ENCODE results near the gene SNRPB.
A peak's percentile ranks its signal among the peaks of the same experiment; 100 is the strongest.
"Not testable (repeated sequence)": the region's sequence is repeated elsewhere in the genome, so short reads cannot be mapped to it uniquely, and the experiment has no call there.

SNRPB gene

DNA sequence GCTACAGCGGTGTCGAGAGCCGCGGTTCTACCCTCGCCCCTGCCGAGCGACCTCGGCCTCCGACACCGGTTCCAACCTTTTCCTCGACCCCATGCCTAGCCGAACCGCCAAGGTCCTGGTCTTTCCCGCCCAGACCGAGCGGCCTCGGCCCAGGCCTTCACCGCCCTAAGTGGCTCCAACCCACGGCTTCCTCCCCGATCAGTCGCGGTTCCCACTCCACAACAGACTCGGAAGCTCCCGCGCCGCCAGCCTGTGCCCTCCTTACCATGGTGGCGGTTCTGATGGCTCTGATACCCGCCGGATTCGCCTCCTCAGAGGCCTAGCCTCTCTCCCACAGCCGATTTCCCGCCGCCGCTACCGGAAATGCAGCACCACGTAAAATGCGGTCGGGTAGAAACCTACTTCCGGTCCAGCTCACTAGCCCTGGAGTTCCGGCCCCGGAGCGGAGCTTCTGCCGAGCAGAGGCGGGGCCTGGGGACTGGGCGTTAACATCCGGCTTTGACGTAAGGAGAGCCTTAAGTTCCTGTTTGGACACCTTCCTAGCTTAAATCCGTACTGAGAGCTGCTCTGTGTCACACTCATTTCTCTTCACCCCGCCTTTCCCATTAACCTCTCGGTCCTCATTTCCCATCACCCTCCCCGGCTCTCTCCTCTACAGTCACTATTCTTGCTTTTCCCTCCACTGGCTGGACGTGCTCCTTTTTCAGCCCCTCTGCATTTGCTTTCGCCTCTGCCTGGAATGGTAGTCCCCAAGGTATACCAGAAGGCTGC, at the start of gene SNRPB:
TSS of gene SNRPB (minus strand) at position 367 of the 771 bp plus-strand sequence. CDS start at position 268, 99 bp downstream.
- DNase-seq: peak; percentile 97

DNA sequence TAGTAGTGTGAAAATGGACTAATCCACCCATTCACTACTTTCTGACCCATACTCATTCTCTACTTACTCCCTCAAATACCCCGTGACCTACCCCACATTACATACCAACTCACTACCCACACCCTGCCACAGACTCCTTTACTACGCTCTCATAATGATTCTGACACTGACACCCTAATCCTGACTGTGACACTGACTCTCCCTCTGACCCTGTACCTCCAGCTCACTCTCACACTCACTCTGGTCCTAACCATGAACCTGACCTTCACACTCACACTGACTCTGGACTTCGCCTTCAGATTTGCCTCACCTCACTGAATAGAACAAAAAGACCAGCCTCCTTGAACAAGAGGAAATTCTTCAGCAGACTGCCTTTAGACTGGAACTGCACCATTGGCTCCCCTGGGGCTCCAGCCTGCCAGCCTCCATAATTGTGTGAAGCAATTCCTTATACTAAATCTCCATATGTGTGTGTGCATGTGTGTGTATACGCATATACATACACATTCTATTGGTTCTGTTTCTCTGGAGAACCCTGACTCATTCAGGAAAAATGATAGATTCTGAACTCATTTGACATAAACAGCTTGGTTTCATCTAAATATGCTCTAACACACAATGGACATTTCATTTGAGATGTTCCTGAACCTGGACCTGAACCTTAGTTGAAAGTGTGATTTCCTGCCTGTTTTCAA, 48.7 kb upstream of the SNRPB start:
- DNase-seq: no peak

DNA sequence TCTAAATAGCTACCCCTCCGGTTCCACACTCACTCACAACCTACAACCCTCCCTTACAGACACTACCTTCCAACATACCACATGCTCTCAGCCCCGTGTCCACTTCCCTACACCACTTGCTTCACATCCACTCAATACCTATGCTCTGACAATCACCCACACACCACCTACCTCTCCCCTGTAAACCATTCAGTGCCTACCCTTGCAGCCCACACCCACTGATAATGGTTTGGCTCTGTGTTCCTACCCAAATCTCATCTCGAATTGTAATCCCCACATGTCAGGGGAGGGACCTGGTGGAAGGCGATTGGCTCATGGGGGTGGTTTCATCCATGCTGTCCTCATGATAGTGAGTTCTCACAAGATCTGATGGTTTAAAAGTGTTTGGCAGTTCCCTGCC, 48.0 kb upstream of the SNRPB start:
- DNase-seq: no peak

DNA sequence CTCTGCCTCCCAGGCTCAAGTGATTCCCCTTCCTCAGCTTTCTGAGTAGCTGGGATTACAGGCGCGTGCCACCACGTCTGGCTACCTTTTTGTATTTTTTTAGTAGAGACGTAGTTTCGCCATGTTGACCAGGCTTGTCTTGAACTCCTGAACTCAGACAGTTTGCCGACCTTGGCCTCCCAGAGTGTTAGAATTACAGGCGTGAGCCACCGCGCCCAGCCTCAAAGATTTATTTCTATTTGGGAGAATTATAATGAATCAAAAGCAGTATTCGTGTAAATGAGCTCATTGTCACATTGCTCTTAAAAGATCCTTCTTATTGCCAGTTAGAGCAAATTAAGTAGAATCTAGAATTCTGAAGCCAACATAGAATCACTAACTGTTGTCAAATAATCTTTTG, 47.5 kb upstream of the SNRPB start:
- DNase-seq: no peak

DNA sequence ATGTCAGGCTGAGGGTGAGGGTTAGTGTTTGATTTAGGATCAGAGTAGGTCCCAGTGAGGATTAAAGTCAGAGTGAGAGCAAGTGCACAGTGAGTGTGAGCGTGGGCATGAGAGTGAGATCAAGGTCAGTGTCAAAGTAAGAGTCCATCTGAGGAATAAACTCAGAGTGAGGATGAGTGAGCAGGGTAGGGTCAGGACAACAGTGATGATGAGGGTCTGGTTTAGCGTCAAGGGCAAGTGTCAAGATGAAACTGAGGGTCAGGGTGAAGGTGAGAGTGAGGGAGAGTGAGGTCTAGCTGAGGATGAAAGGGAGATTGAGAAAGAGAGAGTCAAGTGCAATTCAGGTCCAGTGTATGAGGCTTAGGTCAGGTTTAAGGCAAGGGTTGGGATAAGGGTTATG, 45.8 kb upstream of the SNRPB start:
- DNase-seq: no peak

DNA sequence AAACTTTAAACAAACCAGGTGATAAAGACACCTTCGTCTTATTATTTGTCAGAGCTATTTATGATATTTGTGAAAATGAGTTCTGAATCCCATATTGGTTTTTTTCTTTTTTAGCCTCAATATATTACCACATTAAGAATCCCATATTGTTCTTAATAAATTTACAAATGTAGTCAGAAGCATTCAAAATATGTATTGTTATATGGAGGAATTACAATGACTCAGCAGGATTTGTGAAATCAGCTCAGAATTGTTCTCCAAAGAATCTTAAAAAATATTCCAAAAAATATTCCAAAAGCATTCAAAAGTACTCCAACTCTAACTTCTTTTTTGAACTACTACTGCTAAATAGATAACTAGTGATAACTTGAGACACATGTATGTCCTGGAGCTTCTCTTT, 44.6 kb upstream of the SNRPB start:
- no peak for DNase-seq

DNA sequence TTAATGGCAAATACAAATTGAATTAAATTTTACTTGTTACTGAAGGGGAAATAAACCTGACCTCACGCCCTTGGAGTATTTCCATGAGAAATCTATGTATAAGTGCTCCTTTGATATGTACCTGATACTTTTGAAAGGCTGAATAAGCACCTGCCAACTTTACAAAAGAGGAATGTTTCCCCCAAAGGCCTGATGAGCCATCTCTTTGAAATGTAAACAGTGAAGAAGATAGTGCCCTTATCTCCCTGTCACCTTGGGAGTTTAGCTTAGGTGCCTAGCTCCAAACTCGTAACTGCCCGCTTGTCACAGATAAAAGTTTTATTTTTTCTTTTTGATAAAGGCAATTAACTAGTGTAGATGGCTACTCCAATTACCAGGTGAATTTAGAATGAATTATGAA, 39.2 kb upstream of the SNRPB start:
- no peak for DNase-seq

DNA sequence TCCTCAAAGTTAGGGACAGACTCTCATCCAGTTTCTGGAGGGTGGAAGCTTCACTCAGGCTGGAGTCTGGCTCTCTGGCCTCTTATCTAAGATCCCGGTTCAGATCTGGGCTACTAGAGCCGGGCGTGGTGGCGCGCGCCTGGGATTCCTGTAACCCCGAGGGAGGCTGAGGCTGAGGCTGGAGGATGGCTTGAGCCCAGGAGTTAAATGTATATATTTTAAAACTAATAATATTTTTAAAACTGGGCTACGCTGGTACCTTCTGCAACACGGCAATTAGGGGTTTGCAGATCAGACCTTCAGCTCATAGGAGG, 38.8 kb upstream of the SNRPB start:
- no peak for DNase-seq

DNA sequence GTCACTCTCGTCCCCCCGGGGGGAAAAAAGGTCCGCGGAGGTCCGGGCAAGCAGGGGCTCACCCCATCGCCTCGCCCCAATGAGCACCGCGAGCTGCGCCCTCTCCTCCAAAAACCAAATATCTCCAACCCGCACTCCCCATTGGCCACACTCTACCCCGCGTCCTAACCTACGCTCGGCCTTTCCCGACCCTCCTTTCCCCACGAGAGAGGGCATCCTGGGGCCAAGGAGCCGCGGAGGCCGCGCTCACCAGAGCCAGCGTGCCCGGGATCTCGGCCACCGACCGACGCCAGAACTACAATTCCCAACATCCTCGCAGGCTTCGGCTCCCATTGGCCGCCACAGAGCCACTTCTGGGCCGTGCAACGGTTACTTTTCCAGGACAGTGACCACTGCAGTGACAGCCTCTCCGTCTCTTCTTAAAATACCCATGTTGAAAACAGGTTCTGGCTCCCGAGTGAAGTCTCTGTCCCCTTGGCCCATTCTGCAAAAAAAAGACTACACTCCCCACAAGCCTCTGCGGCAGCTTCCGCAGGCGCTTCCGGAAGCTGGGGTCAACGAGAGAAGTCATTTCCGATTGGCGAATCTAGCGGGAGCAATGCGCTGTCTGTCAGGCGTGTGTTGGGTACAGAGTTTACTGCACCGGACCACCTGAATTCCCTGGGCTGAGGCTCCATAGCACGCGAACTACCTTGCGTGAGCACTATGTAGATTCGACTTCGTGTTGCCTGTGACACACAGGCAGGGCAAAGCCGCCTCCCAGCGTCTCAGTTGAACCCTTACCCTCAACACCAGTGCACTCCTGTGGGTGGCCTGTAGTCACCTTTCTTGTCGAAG, 38.3 kb upstream of the SNRPB start, which contains the start of gene ZNF343:
TSS of gene ZNF343 (minus strand) at position 285 of the 837 bp plus-strand sequence. CDS start 15,020 bp downstream, outside the sequence.
- DNase-seq: peak; percentile 81

DNA sequence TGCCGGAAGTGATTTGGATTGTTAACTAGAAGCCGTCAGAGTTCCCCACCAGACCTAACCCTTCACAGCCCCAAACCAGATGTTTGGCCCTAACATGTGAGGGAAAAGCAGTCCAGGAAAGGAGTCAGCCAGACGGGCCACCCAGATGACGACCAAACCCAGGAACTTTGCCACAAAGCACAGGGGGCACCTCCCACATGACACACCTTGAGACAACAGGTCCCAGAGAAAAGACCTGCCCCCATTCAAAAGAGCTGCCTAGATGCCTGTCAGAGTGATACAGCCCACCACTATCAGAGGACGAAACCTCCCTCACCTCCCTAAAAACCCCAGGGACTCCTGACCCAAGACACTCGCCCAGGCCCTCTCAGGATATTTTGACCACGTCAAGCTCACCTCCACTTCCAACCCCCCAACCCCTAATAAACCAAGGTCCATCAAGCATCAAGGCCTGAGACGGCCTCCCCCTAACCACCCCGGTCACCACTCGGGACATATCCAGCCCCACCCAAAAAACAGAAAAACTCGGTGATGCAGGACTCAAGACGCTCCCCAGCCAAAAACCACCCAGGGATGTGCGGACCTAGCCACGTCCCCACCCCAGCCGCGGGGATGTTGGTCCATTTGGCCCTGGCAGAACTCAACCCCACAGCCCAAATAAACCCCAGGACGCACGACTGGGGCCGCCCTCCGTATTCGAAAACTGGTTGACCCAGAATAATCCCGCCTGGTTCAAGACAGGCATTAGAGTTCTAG, 37.5 kb upstream of the SNRPB start:
- DNase-seq: no peak

DNA sequence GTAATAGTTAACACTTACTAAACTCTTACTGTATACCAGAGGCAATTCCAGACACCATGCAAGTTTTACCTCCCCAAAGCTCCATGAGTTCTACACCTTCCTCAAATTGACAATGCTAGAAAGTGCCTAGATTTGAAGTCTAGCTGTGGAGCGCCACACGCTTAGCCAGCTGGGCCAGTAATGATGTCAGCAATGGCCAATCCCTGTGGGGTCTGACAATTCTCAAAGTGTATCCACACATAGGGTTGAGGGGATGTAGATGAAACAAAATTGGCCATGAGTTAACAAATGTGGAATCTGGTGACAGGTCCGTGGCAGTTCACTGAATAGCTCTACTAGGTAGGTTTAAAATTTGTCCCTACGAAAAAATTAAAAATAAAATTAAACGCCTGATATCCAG, 36.9 kb upstream of the SNRPB start:
- no peak for DNase-seq

DNA sequence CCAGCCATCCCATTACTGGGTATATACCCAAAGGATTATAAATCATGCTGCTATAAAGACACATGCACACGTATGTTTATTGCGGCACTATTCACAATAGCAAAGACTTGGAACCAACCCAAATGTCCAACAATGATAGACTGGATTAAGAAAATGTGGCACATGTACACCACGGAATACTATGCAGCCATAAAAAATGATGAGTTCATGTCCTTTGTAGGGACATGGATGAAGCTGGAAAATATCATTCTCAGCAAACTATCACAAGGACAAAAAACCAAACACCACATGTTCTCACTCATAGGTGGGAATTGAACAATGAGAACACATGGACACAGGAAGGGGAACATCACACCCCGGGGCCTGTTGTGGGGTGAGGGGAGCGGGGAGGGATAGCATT, 35.8 kb upstream of the SNRPB start:
- DNase-seq: not testable (repeated sequence)

DNA sequence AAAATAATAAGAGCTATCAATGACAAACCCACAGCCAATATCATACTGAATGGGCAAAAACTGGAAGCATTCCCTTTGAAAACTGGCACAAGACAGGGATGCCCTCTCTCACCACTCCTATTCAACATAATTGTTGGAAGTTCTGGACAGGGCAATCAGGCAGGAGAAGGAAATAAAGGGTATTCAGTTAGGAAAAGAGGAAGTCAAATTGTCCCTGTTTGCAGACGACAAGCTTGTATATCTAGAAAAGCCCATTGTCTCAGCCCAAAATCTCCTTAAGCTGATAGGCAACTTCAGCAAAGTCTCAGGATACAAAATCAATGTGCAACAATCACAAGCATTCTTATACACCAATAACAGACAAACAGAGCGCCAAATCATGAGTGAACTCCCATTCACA, 34.2 kb upstream of the SNRPB start:
- not testable (repeated sequence) for DNase-seq

DNA sequence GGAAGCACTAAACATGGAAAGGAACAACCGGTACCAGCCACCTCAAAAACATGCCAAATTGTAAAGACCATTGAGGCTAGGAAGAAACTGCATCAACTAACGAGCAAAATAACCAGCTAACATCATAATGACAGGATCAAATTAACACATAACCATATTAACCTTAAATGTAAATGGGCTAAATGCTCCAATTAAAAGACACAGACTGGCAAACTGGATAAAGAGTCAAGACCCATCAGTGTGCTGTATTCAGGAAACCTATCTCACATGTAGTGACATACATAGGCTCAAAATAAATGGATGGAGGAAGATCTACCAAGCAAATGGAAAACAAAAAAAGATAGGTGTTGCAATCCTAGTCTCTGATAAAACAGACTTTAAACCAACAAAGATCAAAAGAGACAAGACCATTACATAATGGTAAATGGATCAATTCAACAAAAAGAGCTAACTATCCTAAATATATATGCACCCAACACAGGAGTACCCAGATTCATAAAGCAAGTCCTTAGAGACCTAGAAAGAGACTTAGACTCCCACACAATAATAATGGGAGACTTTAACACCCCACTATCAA, 32.3 kb upstream of the SNRPB start:
- DNase-seq: not testable (repeated sequence)

DNA sequence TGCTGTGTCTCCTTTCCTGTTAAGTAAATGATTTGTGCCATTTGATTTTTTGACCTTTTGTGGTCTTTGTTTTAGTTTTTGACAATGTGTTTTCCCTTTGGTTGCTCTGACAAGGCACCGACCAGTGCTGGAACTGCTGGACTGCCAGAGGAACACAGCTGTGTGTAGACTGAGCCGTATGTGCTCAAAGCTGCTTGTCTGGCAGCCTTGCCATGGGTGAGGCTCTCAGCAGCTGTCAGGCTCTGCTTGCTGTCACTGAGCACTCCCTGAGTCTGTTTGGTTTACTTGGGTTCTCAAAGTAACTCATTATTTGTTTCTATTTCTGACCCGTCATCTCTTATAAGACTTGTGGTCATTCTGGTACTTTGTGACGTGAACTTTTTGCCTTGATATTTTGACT, 15.1 kb upstream of the SNRPB start:
- no peak for DNase-seq

DNA sequence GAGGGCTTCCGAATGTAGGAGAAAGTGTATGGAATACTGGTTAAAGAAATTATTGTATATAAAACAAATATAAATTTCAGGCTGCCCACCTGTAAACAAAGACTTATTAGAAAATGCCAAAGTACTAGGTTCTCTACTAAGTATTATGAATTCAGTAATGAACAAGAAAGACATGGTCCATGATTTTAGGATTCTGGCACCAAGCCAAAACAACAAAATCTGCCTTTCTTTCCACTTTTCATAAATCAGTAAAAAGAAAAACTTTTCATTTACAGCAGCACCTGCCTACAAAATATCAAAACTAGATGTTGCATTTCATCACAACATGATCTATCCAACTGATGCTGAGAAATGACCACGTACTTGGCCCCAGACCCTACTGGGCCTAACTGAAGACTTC, 14.5 kb upstream of the SNRPB start:
- DNase-seq: no peak

DNA sequence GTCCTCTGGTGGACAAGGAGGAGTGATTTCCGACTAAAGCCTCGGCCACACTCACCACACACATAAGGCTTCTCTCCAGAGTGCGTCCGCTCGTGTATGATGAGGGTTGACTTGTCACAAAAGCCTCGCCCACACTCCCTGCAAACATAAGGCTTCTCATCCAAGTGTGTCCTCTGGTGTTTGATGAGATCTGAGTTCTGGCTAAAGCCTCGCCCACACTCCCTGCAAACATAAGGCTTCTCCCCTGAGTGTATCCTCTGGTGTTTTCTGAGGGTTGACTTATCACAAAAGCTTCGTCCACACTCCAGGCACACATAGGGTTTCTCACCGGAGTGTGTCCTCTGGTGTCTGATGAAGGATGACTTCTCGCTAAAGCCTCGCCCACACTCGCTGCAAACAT, 12.9 kb upstream of the SNRPB start:
- no peak for DNase-seq

DNA sequence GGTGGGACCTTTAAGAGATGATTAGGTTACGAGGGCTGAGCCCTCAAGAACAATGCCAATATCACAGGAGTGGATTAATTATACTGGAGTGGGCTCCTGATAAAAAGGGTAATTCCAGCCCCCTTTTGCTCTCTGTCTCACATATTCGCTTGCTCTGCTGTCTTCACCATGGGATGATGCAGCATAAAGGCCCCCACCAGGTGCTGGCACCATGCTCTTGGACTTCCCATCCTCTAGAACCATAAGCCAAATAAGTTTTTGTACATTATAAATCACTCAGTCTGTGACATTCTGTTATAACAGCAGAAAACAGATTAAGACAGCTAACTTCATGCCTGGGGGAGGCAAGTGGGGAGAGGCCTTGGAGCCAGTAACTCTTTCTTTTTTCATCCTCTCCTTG, 9.8 kb upstream of the SNRPB start:
- no peak for DNase-seq

DNA sequence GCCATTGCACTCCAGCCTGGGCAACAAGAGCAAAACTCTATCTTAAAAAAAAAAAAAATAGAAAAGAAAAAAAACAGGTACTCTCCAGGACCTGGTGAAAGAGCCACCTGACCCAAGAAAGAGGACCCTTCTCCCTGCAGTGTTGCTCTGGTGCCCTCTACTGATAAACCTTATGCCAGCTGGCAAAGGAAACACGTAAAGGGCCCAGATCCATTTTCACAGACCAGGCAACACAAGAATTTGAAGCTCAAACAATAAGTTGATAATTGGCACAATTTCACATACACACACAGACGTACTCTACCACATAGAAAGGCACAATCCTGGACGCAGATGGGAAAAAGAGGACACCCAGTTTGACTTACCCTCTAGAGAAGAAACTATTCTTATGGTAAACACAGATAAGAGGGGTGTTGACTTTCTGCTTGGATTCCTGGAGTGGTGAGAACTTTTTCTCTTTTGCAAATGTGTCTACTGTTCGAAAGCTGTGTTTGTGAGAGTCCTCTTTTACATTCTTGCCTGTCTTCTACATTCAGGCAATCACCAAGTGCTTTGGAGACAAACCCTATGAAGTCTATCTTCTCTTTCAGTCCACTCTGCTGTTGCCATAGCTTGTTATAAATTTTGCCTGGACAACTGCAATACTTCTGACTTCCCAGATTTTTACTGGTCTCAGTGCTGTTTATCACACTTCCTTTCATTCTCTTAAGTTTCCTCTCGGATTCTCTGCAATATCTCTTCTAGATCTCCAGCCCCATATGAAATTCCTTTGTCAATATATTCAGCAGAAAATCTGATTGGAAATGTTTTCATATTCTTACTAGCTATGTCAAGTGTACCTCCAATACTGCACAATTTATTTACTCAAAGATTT, 6.4 kb upstream of the SNRPB start:
- no peak for DNase-seq

DNA sequence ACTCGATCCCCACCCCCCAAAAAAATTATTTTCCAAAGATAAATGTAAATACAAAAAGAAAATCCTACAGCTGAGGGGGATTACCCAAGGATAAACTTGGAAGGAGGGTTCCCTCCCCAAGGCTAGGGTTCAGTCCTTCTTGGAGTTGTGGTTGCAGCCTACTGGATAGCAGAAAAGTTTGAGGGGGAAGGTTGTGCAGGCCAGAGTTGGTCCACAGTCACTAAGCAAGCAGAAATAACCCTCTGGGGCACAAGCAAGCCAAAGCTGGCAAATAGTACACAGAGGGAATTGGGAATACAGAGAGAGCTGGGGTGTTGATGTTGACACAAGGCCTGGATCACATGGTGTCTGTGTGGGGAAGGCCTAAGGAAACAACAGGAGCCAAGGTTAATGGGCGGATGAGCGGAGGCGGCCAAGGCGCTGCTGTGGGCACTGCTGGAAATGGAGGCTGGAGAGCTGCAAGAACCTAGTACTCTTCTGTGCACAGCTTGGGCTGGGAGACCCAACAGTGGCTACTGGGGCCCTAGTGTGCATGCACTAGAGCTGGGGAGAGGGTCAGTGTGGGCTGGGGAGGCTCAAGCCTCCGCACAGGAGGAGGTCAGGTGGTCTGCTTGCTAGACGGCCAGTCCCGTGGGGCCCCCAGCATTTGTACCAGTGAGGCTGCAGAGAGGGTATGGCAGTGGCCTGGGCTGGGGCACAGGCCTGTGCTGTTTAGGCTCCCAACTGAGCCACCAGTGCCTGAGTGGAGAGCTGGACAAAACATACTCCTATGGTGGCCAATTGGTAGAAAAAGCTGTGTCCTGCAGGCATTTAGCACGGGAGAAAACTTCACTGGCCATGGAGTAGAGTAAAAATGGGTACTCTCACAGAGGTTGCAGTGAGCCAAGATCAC, 5.5 kb upstream of the SNRPB start:
- no peak for DNase-seq
